IMR-90 (cell line): ENCODE results near the gene DBNL. TPM values are rescaled to one million over a fixed set of nuclear protein-coding genes. Genes with fewer than 3 reads are reported as not detected.
A peak's percentile ranks its signal among the peaks of the same experiment; 100 is the strongest.

ENCODE experiments used
- ATAC-seq: fragments of 200-7000 bp; cut with Tn5 transposase; 2 replicates; pipeline ENCODE4 v1.9.1; 2020; ENCODE audit warnings: low read depth, mild to moderate bottlenecking, moderate library complexity
- BruUV-seq: library from RNA; stranded (reverse); fragments of 400-500 nt; replicated peaks from 2 replicates; lab custom pipeline; 2021; lab: Mats Ljungman, UMichigan
- CTCF ChIA-PET: fragments of 300-600 bp; formaldehyde crosslinking; extraction: SDS; loops from one replicate; lab custom pipeline; 2021; ENCODE audit warnings: antibody characterized with exemption; lab: Yijun Ruan, JAX
- POLR2A ChIA-PET: fragments of 300-600 bp; sonication (Branson Sonifier 250); formaldehyde crosslinking; loops from one replicate; lab custom pipeline; 2022; ENCODE audit warnings: antibody characterized with exemption; ENCODE audit not compliant: unreplicated experiment; lab: Charles Lee
- DNase-seq: peaks from one replicate; pipeline ENCODE4 v3.0.0; 2013
- H2AFZ ChIP-seq: replicated peaks from 2 replicates; pipeline ENCODE3; 2013; ENCODE audit warnings: low read length, mild to moderate bottlenecking; ENCODE audit not compliant: poor library complexity
- H2AK5ac ChIP-seq: 2 replicates; pipeline ENCODE4 v1.6.1; 2013; ENCODE audit warnings: low read depth, low read length, inconsistent platforms
- H2AK9ac ChIP-seq: replicated peaks from 2 replicates; pipeline ENCODE3; 2013; ENCODE audit warnings: mild to moderate bottlenecking, low read depth, low read length, moderate library complexity; ENCODE audit not compliant: poor library complexity
- H2BK120ac ChIP-seq: 2 replicates; pipeline ENCODE4 v1.6.1; 2013; ENCODE audit warnings: low read depth, low read length, inconsistent platforms
- H2BK15ac ChIP-seq: 3 replicates; pipeline ENCODE4 v1.6.1; 2013; ENCODE audit warnings: low read depth, low read length, inconsistent platforms
- H2BK20ac ChIP-seq: 2 replicates; pipeline ENCODE4 v1.6.1; 2013; ENCODE audit warnings: low read depth, mild to moderate bottlenecking, inconsistent platforms, low read length, moderate library complexity
- H2BK5ac ChIP-seq: 2 replicates; pipeline ENCODE4 v1.6.1; 2013; ENCODE audit warnings: mild to moderate bottlenecking, low read depth, low read length, inconsistent platforms; ENCODE audit not compliant: poor library complexity, severe bottlenecking
- H3K14ac ChIP-seq: replicated peaks from 2 replicates; pipeline ENCODE4 v1.6.1; 2013; ENCODE audit warnings: low read depth, low read length, inconsistent platforms
- H3K18ac ChIP-seq: 2 replicates; pipeline ENCODE4 v1.6.1; 2013; ENCODE audit warnings: low read depth, low read length, control low read depth
- H3K23ac ChIP-seq: 2 replicates; pipeline ENCODE4 v1.6.1; 2013; ENCODE audit warnings: low read depth, low read length, inconsistent platforms
- H3K27ac ChIP-seq: 2 replicates; pipeline ENCODE4 v1.5.1; 2013; ENCODE audit warnings: mild to moderate bottlenecking, control low read depth, low read length; ENCODE audit not compliant: insufficient read depth
- H3K27me3 ChIP-seq: 2 replicates; pipeline ENCODE4 v1.6.1; 2013; ENCODE audit warnings: low read length; ENCODE audit not compliant: control insufficient read depth, insufficient read depth
- H3K36me3 ChIP-seq: 2 replicates; pipeline ENCODE4 v1.6.1; 2013; ENCODE audit warnings: low read length, mixed read lengths; ENCODE audit not compliant: control insufficient read depth, insufficient read depth
- H3K4ac ChIP-seq: 2 replicates; pipeline ENCODE4 v1.6.1; 2013; ENCODE audit warnings: low read depth, low read length, inconsistent platforms
- H3K4me1 ChIP-seq: 2 replicates; pipeline ENCODE4 v1.6.1; 2013; ENCODE audit warnings: low read length, mixed read lengths; ENCODE audit not compliant: control insufficient read depth, insufficient read depth
- H3K4me2 ChIP-seq: 2 replicates; pipeline ENCODE4 v1.6.1; 2013; ENCODE audit warnings: low read depth, mild to moderate bottlenecking, control low read depth, low read length, moderate library complexity
- H3K4me3 ChIP-seq: 2 replicates; pipeline ENCODE4 v1.5.1; 2013; ENCODE audit warnings: low read depth, mild to moderate bottlenecking, control low read depth, low read length, moderate library complexity; ENCODE audit not compliant: insufficient read depth
- H3K56ac ChIP-seq: 2 replicates; pipeline ENCODE4 v1.6.1; 2013; ENCODE audit warnings: low read length, inconsistent platforms; ENCODE audit not compliant: insufficient read depth; ENCODE audit errors: extremely low read depth
- H3K79me1 ChIP-seq, 2 experiments: 2 replicates each; pipeline ENCODE4 v1.6.1; 2013; ENCODE audit warnings: low read length in 2 of 2, inconsistent platforms in 1 of 2, low read depth in 1 of 2
- H3K9ac ChIP-seq: 2 replicates; pipeline ENCODE4 v1.6.1; 2013; ENCODE audit warnings: low read depth, low read length, control low read depth
- H3K9me1 ChIP-seq: 2 replicates; pipeline ENCODE4 v1.6.1; 2013; ENCODE audit warnings: low read length, inconsistent platforms; ENCODE audit not compliant: insufficient read depth
- H3K9me3 ChIP-seq: 2 replicates; pipeline ENCODE4 v1.6.1; 2013; ENCODE audit warnings: low read length; ENCODE audit not compliant: control insufficient read depth, insufficient read depth
- H4K20me1 ChIP-seq: 2 replicates; pipeline ENCODE4 v1.6.1; 2013; ENCODE audit warnings: low read length, inconsistent platforms; ENCODE audit not compliant: insufficient read depth
- H4K5ac ChIP-seq: 2 replicates; pipeline ENCODE4 v1.6.1; 2013; ENCODE audit warnings: mild to moderate bottlenecking, low read depth, low read length, control low read depth
- H4K8ac ChIP-seq, 2 experiments: 2 replicates each; pipeline ENCODE4 v1.6.1; 2013; ENCODE audit warnings: low read depth in 2 of 2, low read length in 2 of 2, control low read depth in 1 of 2, inconsistent platforms in 1 of 2
- H4K91ac ChIP-seq: 2 replicates; pipeline ENCODE4 v1.6.1; 2013; ENCODE audit warnings: low read depth, low read length, inconsistent platforms; ENCODE audit not compliant: insufficient read depth
- BHLHE40 ChIP-seq: fragments of 150-350 bp; IDR thresholded peaks from 2 replicates; pipeline ENCODE4 v1.6.1; 2016; ENCODE audit warnings: mild to moderate bottlenecking, low read depth, low read length
- CEBPB ChIP-seq: IDR thresholded peaks from 2 replicates; pipeline ENCODE4 v1.6.1; 2012; ENCODE audit warnings: low read depth, low read length, improper control_type of control experiment
- CHD1 ChIP-seq: IDR thresholded peaks from 2 replicates; pipeline ENCODE4 v1.6.1; 2012; ENCODE audit warnings: low read depth, low read length, improper control_type of control experiment
- FOS ChIP-seq: fragments of 150-350 bp; IDR thresholded peaks from 2 replicates; pipeline ENCODE4 v1.6.1; 2016; ENCODE audit warnings: low read depth, low read length
- MAFK ChIP-seq: IDR thresholded peaks from 2 replicates; pipeline ENCODE4 v1.6.1; 2012; ENCODE audit warnings: low read depth, low read length, improper control_type of control experiment
- MAZ ChIP-seq: IDR thresholded peaks from 2 replicates; pipeline ENCODE4 v1.6.1; 2012; ENCODE audit warnings: low read depth, mild to moderate bottlenecking, low read length, improper control_type of control experiment, moderate library complexity, borderline replicate concordance
- MXI1 ChIP-seq: IDR thresholded peaks from 2 replicates; pipeline ENCODE4 v1.6.1; 2012; ENCODE audit warnings: low read depth, mild to moderate bottlenecking, low read length, moderate library complexity, borderline replicate concordance
- NFE2L2 ChIP-seq: fragments of 150-350 bp; IDR thresholded peaks from 2 replicates; pipeline ENCODE4 v1.6.1; 2016; ENCODE audit warnings: low read depth, mild to moderate bottlenecking, low read length
- POLR2A ChIP-seq: IDR thresholded peaks from 2 replicates; pipeline ENCODE4 v1.6.1; 2012; ENCODE audit warnings: mild to moderate bottlenecking, low read depth, low read length
- RAD21 ChIP-seq: IDR thresholded peaks from 2 replicates; pipeline ENCODE4 v1.6.1; 2012; ENCODE audit warnings: low read length, improper control_type of control experiment
- RCOR1 ChIP-seq: IDR thresholded peaks from 2 replicates; pipeline ENCODE4 v1.6.1; 2012; ENCODE audit warnings: mild to moderate bottlenecking, low read length, improper control_type of control experiment; ENCODE audit not compliant: insufficient replicate concordance
- RFX5 ChIP-seq: IDR thresholded peaks from 2 replicates; pipeline ENCODE4 v1.8.0; 2012; ENCODE audit warnings: low read depth, mild to moderate bottlenecking, low read length, moderate library complexity
- SMC3 ChIP-seq: fragments of 150-350 bp; IDR thresholded peaks from 2 replicates; pipeline ENCODE4 v1.6.1; 2016; ENCODE audit warnings: low read depth, mild to moderate bottlenecking, antibody characterized with exemption, low read length, moderate library complexity
- WGBS, 2 experiments: methylation state at CpG; one replicate each; pipeline versions ENCODE4 v1.1.5 to v1.1.7; 2013; ENCODE audit warnings: missing lambda C conversion rate in 2 of 2; ENCODE audit not compliant: insufficient read length in 1 of 2; ENCODE audit errors: extremely low coverage in 2 of 2; 5-methylcytosine and 5-hydroxymethylcytosine counted together
- dilution Hi-C: fragments of 300-500 bp; cut with HindIII; formaldehyde crosslinking; loops from one replicate; pipeline ENCODE4 v1.14.3; 2018; ENCODE audit warnings: low sequenced_read_pairs; ENCODE audit not compliant: unreplicated experiment
- in situ Hi-C: fragments of 300-500 bp; cut with MboI; formaldehyde crosslinking; loops from 3 replicates; pipeline ENCODE4 v1.14.3; 2019; ENCODE audit warnings: low sequenced_read_pairs, inconsistent platforms, mixed read lengths
- intact Hi-C: fragments of 100-400 bp; cut with micrococcal nuclease; formaldehyde crosslinking; loops from 2 replicates; pipeline ENCODE4 v1.10.0; 2022
- polyA plus RNA-seq, 3 experiments: library from polyadenylated mRNA; depleted of rRNA; stranded (reverse); fragments of >200 nt; gene quantifications; 2 replicates each; pipeline ENCODE4 v1.2.3, GENCODE V29; 2012; ENCODE audit warnings: low replicate concordance in 1 of 3
- total RNA-seq: library from RNA; depleted of rRNA; stranded (reverse); fragments of >200 nt; gene quantifications from 2 replicates; pipeline ENCODE4 v1.2.3, GENCODE V29; 2012
- TF ChIP-seq, protein P1 (sequence below): fragments of 150-350 bp; IDR thresholded peaks from 2 replicates; pipeline ENCODE4 v1.6.1; 2016; ENCODE audit warnings: low read depth, mild to moderate bottlenecking, low read length, moderate library complexity, borderline replicate concordance
- TF ChIP-seq, protein P2 (sequence below): fragments of 150-350 bp; IDR thresholded peaks from 2 replicates; pipeline ENCODE4 v1.6.1; 2017; ENCODE audit warnings: mild to moderate bottlenecking, antibody characterized with exemption, low read length, low read depth
- TF ChIP-seq, protein P3 (sequence below): conservative IDR thresholded peaks from 2 replicates; pipeline ENCODE4 v1.5.1; 2012; ENCODE audit warnings: mild to moderate bottlenecking, low read depth, low read length, improper control_type of control experiment

Gene DBNL
- total and polyA plus RNA-seq, 2 of the 4 experiments (the other 2 are of a cell fraction): 157 to 179 TPM

DNA sequence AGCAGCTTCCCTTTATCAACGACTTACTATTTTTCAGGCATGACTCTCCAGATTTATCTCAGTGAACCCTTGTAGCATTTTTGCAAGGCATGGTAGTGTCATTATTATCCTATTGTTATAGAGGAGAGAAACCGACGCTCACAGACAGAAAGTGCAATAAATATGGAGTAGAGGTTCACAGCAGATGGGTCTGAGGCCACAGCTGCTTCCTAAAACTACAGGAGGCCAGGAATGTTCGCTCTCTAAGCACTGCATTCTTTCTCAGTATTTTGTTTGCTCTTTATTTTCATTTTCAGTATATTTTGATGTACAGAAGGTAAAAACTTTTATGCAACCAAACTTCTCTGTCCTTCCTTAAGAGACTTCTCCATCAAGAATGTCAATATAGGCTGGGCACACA, 55.2 kb downstream of the DBNL start:
- no peak overlapping the region for H3K4me2 ChIP-seq
- H3K9me1 ChIP-seq: peaks cover 22% of the 10 kb centered on the region
- no peak overlapping the region for H3K14ac ChIP-seq
- peaks cover 22% of the 10 kb centered on the region for H3K4me1 ChIP-seq
- no peaks in the 10 kb centered on the region for H3K36me3 ChIP-seq
- dilution Hi-C loops (no loop called here), intact Hi-C loops (loop anchor here (2.0 kb wide), 1 partner anchor 17 kb away; the partner anchor contains the start of gene POLM), in situ Hi-C loops (no loop called here)
- no peaks in the 10 kb centered on the region for H3K9me3 ChIP-seq
- POLR2A ChIA-PET: no interaction called here
- H3K9ac ChIP-seq: no peak overlapping the region
- TF ChIP-seq, protein P1, sequence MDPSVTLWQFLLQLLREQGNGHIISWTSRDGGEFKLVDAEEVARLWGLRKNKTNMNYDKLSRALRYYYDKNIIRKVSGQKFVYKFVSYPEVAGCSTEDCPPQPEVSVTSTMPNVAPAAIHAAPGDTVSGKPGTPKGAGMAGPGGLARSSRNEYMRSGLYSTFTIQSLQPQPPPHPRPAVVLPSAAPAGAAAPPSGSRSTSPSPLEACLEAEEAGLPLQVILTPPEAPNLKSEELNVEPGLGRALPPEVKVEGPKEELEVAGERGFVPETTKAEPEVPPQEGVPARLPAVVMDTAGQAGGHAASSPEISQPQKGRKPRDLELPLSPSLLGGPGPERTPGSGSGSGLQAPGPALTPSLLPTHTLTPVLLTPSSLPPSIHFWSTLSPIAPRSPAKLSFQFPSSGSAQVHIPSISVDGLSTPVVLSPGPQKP: no peak
- TF ChIP-seq SMC3 (no peak), RAD21 (no peak), MAFK (no peak), MAZ (no peak), NFE2L2 (no peak), POLR2A (no peak), FOS (no peak), MXI1 (no peak), CHD1 (no peak), CEBPB (no peak), RCOR1 (no peak), RFX5 (no peak), BHLHE40 (no peak)
- TF ChIP-seq, protein P2, sequence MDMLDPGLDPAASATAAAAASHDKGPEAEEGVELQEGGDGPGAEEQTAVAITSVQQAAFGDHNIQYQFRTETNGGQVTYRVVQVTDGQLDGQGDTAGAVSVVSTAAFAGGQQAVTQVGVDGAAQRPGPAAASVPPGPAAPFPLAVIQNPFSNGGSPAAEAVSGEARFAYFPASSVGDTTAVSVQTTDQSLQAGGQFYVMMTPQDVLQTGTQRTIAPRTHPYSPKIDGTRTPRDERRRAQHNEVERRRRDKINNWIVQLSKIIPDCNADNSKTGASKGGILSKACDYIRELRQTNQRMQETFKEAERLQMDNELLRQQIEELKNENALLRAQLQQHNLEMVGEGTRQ: no peak
- TF ChIP-seq, protein P3, sequence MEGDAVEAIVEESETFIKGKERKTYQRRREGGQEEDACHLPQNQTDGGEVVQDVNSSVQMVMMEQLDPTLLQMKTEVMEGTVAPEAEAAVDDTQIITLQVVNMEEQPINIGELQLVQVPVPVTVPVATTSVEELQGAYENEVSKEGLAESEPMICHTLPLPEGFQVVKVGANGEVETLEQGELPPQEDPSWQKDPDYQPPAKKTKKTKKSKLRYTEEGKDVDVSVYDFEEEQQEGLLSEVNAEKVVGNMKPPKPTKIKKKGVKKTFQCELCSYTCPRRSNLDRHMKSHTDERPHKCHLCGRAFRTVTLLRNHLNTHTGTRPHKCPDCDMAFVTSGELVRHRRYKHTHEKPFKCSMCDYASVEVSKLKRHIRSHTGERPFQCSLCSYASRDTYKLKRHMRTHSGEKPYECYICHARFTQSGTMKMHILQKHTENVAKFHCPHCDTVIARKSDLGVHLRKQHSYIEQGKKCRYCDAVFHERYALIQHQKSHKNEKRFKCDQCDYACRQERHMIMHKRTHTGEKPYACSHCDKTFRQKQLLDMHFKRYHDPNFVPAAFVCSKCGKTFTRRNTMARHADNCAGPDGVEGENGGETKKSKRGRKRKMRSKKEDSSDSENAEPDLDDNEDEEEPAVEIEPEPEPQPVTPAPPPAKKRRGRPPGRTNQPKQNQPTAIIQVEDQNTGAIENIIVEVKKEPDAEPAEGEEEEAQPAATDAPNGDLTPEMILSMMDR: no peak
- peak overlapping the region; percentile 20; the same call in 1 of the 2 replicates for H2BK120ac ChIP-seq
- CTCF ChIA-PET: no interaction called here
- peak overlapping the region; percentile 44 for H3K4ac ChIP-seq
- H3K4me3 ChIP-seq: no peak overlapping the region
- no peaks in the 10 kb centered on the region for H3K79me1 ChIP-seq
- H3K27ac ChIP-seq: no peak overlapping the region
- no peaks in the 10 kb centered on the region for H3K27me3 ChIP-seq
- peak overlapping the region; percentile 14; the same call in 1 of the 3 replicates for H2BK15ac ChIP-seq
- peak overlapping the region; percentile 73 to 84; a peak in 3 of 4 replicates for H4K8ac ChIP-seq
- H4K91ac ChIP-seq: no peak overlapping the region
- no peak overlapping the region for H3K23ac ChIP-seq
- WGBS, 2 experiments: no CpG with 5 or more reads among the region's 4 CpGs
- peak overlapping the region; percentile 24 for H4K5ac ChIP-seq
- H2BK5ac ChIP-seq: no peak overlapping the region
- peak overlapping the region; percentile 26 for H2AFZ ChIP-seq
- no peak overlapping the region for H2AK5ac ChIP-seq
- no peak overlapping the region; the same call in 1 of the 2 replicates for H3K56ac ChIP-seq
- DNase-seq (no peak), ATAC-seq (no peak)
- H3K18ac ChIP-seq: no peak overlapping the region; the same call in 1 of the 2 replicates
- BruUV-seq: no TSS peak
- H4K20me1 ChIP-seq: no peaks in the 10 kb centered on the region
- H2AK9ac ChIP-seq: no peak overlapping the region
- H2BK20ac ChIP-seq: no peak overlapping the region
